HG02763 (cell line): Measurements from ENCODE around the gene TF.
"Not testable (repeated sequence)": the region's sequence is repeated elsewhere in the genome, so short reads cannot be mapped to it uniquely, and the experiment has no call there.

ENCODE experiments used
- ATAC-seq: cut with Tn5 transposase; IDR thresholded peaks from one replicate; pipeline ENCODE4 v1.9.1; 2021; ENCODE audit warnings: mild to moderate bottlenecking, moderate library complexity; ENCODE audit not compliant: unreplicated experiment

TF gene

DNA sequence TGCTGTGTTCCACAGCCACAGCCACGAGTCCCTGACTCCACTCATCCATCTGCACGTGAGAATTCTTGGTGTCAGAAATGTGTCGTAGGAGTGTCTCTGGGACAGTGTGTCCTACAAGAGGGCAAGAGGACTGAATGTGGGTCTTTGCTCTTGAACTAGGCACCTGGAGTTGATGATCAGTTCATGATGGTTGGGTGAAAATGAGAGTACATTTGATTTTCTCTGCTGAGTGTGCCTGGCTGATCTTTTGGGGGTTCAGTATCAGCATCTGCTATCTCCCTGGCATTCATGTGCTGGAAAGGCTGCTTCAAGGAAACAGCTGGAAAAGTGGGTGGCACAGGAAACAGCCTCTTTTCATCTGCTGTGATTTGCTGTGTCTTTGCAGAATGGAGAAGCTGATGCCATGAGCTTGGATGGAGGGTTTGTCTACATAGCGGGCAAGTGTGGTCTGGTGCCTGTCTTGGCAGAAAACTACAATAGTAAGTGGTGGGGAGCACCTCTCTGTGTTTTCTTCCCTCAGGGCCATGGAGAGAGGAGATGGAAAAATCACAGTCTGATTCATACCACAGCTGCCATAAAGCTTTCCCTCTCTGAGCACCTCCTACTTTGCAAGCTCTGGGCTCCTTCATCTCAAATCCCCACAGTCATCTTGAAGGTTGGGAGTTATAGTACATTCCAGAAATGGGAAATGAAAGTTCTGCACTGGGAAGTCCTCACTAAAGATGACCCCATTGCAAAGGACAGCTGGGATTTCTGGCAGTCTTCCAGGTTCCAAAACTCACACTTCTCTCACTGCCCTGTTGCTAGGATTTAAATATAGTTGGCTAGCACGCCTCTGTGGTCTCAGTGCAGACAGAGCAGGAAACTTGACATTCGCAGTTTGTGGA lies 17.8 kb downstream of the TF start:
- no peak for ATAC-seq

DNA sequence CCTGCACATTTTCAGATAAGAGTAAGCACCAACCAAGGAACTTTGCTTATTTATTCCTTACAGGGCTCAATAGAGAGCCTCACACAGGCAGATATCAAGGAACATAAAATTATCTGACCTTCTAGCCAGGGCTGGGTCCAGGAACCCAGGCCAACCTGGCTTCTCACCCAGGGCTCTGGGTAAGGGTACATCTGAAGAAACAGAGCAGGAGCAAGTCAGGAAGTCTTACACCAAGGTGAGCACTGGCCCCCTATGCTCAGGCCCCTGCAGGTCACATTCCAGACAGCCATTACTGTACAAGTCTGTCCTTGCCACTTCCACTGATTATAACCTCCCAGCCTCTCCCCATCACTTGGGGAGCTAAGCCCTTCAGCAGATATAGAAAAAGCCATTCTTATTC lies 19.1 kb downstream of the TF start:
- ATAC-seq = no peak

DNA sequence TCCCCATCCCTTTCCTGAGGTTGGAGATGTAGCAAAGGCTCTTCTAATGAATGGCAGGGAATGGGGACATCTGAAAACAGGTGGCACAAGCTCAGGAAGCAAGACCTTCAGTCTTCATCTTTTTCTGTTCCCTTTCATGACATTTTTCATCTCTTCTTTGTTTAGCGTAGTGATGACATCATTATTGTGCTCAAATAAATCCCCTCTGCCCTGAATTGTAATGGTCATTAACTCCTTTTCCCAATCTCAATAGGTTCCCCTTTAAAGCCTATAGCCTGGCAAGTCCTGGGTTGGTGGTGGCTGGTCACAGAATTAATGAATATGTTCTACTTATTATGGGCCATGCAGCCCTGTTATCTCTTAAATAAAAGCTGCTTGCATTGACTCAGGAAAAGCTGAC lies 21.4 kb downstream of the TF start:
- ATAC-seq = no peak

DNA sequence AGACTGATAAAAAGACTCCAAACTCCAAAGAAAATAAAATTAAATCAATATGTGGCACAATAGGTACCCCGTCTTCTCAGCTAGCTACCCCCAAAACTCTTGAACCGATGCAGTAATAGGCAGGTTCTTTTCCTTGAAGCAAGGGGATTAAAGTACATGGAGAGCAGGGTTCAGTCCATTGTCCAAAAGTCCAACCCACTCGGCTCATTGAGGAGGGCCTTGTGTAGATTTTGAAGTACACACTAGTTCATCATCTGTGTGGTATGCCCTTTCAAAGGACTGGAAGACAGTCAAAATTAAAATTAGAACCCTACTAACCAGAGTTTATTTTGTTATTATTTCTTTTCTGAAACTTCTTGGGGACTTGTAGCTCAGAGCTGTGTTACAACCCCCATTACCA lies 23.3 kb downstream of the TF start:
- ATAC-seq = no peak

DNA sequence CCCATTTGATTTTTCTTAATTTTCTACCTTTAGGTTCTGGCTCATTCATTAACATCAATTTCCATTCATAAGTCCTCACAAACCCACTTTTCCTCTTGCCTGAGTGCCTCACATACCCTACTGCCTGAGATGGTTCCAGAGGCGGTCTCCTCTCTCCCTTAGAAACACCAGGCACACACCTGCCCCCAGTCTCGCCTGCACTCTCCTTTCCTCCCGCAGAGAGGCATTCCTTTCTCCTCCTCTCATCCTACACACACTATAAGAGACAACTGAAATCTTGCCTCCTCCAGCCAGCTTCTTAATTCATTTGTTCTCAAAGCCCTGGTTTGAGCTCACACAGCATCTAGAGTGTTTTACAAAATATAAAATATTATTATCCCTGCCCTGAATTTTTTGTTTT lies 27.5 kb downstream of the TF start:
- ATAC-seq = no peak

DNA sequence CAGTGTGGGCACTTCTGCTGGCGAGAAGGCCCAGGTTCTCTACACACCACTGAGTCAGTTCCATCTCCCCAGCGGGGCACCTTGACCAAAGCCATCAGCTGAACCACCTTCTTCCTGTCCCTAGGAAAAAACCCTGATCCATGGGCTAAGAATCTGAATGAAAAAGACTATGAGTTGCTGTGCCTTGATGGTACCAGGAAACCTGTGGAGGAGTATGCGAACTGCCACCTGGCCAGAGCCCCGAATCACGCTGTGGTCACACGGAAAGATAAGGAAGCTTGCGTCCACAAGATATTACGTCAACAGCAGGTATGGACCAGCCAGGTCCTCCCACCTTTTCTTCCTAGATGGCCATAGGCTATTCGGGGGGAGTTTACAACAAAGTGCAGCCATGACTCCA lies 29.1 kb downstream of the TF start:
- ATAC-seq = no peak

DNA sequence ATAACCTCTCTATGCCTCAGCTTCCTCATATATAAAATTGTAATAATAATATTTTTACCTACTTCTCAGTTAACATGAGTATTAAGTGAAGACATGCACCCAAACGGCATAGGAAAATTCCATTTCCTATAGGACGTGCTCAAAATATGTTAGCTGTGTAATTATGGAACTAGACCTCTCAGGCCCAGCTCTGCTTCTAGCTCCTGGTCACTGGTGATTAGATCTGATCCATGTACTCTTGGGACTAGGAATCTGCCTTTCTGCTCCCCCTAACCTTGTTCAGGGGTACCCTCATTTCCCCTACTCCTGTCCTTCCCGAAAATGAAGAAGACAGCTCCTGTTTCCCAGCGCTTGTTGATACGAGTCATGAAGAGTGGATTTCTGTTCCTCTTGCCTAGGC lies 29.6 kb downstream of the TF start:
- ATAC-seq = no peak

DNA sequence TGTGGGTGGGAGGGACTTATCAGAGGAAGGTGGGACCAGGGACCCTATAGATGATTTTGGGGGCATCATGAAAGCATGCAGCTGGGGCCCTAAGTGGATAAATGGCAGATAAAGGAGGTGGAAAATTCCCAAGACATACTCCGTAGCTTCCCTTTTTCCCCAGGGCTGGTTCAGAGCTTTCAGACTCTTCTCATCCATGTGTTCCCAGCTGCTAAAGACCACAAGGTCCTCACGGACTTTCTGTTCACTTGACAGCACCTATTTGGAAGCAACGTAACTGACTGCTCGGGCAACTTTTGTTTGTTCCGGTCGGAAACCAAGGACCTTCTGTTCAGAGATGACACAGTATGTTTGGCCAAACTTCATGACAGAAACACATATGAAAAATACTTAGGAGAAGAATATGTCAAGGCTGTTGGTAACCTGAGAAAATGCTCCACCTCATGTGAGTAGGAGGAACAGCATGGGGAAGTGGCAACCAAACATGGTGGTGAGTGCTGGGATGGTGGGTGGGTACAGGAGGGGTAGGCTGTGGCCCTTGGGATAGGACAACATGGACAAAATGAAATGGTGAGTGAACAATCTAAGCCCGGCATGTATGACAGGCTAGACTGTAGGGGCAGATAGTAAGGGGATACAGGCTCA lies 30.7 kb downstream of the TF start:
- ATAC-seq = no peak

DNA sequence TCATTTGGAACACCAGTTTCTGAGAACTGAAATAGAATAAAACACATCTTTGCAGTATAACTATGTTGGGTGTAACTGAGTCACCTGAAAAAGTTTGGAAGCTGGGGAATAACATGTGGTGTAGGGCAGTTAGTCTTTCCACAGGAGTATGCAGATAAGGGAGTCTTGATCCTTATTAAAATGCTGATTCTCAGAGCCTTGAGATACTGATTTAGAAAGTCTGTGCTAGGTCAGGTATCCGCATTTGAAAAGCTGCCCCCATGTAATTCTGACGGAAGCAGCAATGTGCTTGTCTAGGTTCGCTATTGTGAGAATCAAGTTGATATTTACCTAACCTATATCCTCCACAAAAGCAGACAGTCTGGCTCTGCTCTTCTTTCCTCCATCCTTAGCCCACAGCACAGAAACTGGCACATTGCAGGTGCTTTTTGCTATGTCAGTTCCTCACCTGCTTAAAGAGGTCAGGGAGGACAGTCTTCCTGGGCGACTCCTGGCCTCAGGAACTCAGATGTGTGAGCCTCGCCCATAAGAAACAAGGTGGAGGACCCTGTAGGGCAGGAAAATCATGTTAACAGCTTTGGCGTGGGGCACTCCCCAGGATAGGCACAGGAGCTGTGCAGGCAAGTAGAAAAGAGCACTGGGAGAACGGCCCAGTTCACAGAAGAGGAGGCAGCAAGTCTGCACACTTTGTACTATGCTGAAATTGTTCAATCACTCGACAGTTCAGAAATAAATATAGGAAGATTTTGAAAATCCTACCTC lies 31.8 kb downstream of the TF start:
- ATAC-seq = no peak

DNA sequence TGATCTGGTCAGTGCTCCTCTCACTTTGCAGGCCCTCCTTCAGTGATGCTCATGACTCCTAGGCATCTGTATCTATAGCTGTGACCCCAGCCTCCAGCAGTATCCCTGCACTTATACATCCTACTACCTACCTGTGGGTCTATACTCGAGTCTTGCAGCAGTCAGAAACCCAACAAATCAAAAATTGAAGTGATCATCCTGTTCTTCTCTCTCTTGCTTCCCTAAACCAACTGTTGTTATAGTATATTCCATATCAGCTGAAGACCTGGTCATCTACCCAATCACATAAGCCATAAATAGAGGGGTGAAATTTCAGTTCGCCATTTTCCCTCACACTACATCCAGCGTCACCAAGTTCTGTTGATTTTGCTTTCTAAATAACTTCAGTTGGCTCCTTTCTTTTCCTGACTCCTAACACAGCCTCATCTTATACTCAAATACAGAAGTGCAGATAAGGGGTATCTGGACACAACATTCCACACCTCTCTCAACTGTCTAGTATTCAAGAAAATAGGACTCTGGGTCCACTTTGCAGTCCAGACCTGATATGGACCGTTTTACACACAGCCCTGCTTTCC lies 33.5 kb downstream of the TF start:
- ATAC-seq = no peak

DNA sequence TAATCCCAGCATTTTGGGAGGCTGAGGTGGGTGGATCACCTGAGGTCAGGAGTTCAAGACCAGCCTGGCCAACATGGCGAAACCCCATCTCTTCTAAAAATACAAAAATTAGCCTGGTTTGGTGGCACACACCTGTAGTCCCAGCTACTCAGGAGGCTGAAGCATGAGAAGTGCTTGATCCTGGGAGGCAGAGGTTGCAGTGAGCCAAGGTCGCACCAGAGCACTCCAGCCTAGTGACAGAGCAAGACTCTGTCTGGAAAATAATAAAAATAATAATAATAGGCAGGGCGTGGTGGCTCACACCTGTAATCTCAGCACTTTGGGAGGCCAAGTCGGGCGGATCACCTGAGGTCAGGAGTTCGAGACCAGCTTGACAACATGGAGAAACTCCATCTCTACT lies 34.6 kb downstream of the TF start:
- not testable (repeated sequence) for ATAC-seq

DNA sequence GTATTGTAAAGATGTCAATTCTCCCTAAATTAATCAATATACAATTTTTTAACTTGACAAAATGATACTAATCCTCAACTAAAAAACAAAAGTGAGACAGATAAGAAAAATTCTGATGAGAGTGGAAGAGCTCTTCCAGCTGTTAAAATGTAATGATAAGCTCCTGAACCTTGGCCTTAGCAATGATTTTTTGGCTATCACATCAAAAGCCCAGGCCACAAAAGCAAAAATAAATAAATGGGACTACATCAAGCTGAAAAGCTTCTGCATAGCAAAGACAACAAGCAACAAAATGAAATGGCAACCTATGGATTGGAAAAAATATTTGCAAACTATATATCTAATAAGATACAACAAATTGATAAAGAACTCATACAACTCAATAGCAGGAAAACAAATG lies 35.4 kb downstream of the TF start:
- no peak for ATAC-seq

DNA sequence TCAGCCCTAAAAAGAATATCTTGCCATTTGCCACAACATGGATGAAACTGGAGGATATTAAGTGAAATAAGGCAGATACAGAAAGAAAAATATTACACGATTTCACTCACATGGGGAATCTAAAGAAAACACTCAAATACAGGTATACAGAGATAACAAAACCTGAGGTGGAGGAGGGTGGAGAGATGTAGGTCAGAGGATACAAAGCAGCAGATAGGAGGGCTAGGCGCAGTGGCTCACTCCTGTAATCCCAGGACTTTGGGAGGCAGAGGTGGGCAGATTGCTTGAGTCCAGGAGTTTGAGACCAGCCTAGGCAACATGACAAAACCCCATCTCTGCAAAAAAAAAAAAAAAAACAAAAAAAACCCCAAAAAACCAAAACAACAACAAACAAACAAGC lies 36.3 kb downstream of the TF start:
- no peak for ATAC-seq

DNA sequence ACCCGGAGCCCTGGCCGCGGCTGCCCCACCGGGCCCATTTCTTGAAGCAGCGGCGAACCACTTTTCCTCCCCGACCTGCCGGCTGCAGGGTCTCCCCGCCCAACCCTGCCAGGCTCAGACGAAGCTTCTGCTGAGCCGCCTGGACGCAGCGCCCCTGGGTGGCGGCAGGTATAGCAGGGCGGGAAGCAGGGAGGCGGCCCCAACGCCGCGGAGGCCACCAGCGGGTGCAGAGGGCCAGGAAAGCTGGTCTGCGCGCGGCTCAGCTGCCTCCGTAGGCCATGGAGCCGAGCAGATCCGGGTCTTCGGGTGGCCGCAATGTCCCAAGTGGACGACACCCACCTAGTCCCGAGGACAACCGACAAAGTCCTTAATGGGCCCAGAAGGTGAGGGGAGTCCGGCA lies 37.6 kb downstream of the TF start:
- no peak for ATAC-seq

DNA sequence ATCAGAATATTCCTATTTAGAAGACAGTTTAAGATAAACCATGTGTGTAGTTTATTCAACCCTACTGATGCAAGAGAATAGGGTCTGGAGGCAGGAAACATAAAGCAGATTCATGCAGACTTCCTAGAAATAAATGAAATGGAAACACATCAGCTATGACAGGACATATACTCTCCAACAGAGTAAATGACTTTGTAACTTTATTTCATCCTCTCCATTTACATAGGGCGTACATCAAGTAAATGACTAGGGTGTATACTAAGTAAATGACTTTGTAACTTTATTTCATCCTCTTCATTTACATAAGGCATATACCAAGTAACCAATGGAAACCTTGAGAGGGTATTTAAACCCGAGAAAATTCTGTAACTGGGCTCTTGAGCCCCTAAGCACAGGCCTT lies 41.8 kb downstream of the TF start:
- ATAC-seq = no peak

DNA sequence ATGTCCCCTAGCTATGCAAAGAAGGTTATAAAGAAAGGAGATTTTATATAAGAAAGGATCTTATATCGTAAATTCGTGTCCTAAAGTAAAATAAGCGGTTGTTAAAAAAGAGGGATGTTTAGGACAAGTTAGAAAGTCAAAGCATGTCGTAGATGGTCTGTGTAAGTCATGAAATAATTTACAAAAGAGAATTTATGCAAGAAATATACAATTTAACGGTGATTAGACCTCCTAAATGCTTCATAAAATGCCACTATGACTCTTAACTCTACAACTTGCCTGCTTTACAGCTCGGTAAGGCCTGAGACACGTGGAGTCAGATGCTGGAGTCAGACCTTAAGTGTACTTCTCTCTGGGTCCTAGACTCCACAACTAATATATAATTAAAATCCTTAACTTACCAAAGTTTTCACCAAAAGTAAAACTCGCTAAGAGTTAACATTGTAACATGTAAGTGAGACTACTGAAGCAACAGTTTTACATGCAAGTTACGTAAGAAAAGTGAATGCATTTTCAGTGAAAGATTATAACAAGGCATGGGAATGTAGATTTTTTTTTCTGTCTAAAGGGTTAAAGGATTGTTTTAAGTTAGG lies 46.1 kb downstream of the TF start:
- ATAC-seq = no peak

DNA sequence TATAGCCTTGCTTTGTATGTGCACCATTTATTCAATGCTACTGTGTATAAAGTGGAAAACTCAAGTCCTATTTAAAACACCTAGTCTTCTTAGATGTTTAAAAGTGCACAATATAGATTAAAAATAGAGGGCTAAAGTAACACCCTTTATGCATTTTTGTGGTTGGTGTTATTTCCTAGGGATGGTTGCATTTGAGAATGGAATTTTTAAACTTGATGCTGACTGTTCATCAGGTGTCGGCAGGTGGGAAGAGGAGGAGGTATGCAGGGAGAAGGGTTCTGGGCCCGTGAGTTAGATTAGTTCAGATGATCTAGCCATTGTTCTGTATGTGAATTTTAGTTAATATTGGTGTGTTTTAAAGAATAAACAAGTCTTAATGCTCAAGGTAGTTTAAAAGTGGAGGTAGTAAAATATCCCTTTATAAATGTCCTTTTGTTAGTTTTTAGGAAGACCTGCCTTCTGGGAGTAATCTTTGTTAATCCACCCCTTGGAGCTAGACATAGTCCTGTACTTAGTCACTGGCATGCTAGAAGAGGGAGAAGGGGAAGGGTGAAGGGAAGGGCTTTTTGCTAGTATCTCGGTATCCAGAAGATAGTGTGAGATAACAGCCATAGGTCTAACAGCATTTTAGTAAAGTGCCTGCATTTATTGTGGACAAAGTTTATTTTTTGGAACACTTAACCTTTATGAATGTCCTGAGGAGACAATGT lies 51.4 kb downstream of the TF start:
- ATAC-seq = no peak

DNA sequence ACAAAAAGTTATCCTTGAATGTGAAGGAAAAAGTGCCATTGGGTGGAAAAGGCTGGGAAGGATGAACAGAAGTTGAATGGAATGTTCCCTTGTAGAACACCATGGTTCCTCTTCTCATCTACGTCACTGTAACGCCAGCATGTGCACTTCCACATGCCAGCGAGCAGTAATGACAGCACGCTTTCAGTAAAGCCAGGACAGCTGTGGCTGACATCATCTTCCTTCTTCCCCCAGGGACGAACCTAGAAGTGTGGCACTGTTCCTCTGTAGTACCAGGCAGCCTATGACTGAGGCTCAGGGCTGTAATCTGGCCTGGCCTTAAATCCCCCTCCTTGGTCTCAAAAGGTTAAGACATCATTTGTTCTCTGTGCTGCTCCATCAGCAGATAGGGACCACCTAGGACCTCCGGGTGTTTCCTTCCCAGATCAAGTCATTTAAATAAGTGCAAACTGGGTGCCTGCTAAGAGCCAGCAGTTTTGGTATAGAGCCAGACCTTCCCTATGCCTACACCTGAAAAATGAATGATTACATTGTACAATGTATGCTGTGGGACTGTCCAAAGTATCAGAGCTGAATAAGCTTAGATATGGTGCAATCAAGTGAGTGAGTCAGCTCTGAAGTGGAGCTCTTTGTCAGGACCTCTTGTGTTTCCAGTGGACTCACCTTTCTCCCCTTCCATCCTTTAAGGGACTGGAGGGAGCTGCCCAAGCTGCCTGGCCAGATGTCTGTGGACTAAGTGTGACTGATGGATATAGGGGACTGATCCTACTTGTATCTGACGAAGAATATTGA lies 53.8 kb downstream of the TF start:
- no peak for ATAC-seq

DNA sequence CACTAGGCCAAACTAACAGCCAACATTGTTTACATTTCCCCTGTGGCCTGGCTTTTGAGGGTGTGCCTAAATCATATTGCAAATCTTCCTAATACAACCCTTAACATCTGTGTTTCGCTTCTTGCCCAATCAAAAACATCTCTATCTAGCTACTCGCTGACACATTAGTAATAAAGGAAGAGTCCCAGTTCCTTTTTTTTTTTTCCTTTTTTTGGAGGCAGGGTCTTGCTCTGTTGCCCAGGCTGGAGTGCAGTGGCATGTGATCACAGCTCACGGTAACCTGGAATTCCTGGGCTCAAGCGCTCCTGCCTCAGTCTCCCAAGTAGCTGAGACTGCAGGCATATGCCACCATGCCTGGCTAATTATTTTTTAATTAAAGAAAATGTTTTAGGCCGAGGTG lies 57.3 kb downstream of the TF start:
- ATAC-seq = no peak

DNA sequence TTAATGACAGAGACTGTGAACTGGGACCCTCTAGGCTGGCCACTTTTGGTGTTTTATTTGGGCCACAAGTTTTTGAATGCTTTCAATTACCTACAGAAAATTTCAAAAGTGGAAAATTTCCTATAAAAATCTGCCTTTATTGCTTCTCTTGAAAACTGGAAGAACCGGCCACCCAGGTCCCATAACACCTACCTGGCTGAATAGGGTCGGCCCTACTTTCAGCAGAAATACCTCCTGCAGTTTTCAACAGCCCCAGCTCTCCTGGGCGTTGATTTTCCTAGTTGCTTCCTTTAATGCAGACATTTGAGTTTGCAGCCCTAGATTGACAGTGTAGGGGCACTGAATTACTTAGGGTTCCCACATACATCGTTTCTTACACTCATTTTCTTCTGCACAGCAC lies 58.7 kb downstream of the TF start:
- ATAC-seq = no peak
